ENCODE results near the gene YWHAB. TPM values are rescaled to one million over a fixed set of nuclear protein-coding genes. Genes with fewer than 3 reads are reported as not detected.

The YWHAB gene
- total RNA-seq, 1 experiment from 2014 or later, result 224 TPM

DNA sequence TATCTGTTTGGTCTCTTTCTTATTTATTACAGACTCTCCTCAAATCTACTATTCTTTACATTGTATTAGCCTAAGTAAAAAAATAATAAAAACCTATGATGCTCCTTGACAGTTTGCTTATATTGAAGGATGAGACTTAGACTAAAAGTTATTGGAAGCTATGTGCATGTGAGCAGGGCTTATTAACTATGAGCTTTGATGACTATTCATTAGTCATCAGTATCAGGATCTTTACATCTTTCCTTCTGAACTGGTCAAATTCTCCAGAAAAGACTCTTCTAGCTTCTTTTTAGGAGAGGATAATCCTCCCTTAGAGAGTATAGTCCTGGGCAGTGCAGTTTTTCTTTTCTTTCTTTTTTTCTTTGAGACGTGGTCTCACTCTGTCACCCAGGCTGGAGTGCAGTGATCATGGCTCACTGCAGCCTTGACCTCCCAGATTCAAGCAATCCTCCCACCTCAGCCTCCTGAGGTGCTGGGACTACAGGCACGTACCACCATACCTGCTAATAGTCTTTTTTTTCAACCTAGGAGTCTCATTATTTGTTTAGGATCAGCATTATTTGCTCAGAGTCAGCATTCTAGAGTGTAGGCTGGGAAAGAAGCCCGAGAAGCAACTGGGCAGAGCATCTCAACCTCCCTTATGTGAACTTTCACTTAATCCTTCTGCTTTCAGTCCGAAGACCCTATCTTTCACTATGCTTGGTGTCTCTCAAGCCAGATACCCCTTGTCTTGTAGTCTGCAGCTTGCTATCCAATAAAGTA, 37.1 kb upstream of the YWHAB start:
- no peaks in the 10 kb centered on the region for H3K36me3 ChIP-seq (ENCODE audit: insufficient read depth, low read length, poor library complexity, severe bottlenecking)
- TF ChIP-seq, protein P1, sequence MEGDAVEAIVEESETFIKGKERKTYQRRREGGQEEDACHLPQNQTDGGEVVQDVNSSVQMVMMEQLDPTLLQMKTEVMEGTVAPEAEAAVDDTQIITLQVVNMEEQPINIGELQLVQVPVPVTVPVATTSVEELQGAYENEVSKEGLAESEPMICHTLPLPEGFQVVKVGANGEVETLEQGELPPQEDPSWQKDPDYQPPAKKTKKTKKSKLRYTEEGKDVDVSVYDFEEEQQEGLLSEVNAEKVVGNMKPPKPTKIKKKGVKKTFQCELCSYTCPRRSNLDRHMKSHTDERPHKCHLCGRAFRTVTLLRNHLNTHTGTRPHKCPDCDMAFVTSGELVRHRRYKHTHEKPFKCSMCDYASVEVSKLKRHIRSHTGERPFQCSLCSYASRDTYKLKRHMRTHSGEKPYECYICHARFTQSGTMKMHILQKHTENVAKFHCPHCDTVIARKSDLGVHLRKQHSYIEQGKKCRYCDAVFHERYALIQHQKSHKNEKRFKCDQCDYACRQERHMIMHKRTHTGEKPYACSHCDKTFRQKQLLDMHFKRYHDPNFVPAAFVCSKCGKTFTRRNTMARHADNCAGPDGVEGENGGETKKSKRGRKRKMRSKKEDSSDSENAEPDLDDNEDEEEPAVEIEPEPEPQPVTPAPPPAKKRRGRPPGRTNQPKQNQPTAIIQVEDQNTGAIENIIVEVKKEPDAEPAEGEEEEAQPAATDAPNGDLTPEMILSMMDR (conservative IDR thresholded peaks at IDR 0.05; ENCODE audit: low read depth, low read length), result no peak
- no peak for TF ChIP-seq EZH2 (IDR thresholded peaks at IDR 0.05; ENCODE audit: borderline replicate concordance, low read depth, low read length, poor library complexity, severe bottlenecking)
- intact Hi-C loops (cut with micrococcal nuclease; ENCODE audit: unreplicated experiment), result no loop called here
- H3K9me3 ChIP-seq (ENCODE audit: low read depth, low read length, poor library complexity, severe bottlenecking), result no peaks in the 10 kb centered on the region
- no peak for DNase-seq (ENCODE audit: low spot score)
- CTCF ChIA-PET, result no interaction called here
- no peaks in the 10 kb centered on the region for H3K4me1 ChIP-seq (ENCODE audit: insufficient read depth, low read length, poor library complexity, severe bottlenecking)
- BruUV-seq (replicated peaks), result no TSS peak
- peaks cover 2% of the 10 kb centered on the region for H3K27me3 ChIP-seq (replicated peaks; ENCODE audit: insufficient read depth, low read depth, low read length, poor library complexity)
- no peak overlapping the region for H3K4me3 ChIP-seq (ENCODE audit: low read depth, low read length, poor library complexity, severe bottlenecking)
- POLR2A ChIA-PET (ENCODE audit: low non-redundant PET), result no interaction called here
- H3K27ac ChIP-seq (ENCODE audit: low read depth, low read length, poor library complexity, severe bottlenecking), result no peak overlapping the region

- intact Hi-C loops (cut with micrococcal nuclease; ENCODE audit: unreplicated experiment), result no loop called here
- ChIA-PET POLR2A (ENCODE audit: low non-redundant PET) (no interaction called here), CTCF (no interaction called here)
- TF ChIP-seq, protein P1 (conservative IDR thresholded peaks at IDR 0.05; ENCODE audit: low read depth, low read length), result 0 out of 2 replicates have a peak, but pooled peaks have one; percentile 18
- TF ChIP-seq EZH2 (IDR thresholded peaks at IDR 0.05; ENCODE audit: borderline replicate concordance, low read depth, low read length, poor library complexity, severe bottlenecking), result no peak
- BruUV-seq (replicated peaks), result no TSS peak
- no peak for DNase-seq (ENCODE audit: low spot score)
- Histone ChIP-seq H3K27ac (ENCODE audit: low read depth, low read length, poor library complexity, severe bottlenecking) (no peak overlapping the region), H3K4me3 (ENCODE audit: low read depth, low read length, poor library complexity, severe bottlenecking) (no peak overlapping the region), H3K4me1 (ENCODE audit: insufficient read depth, low read length, poor library complexity, severe bottlenecking) (no peaks in the 10 kb centered on the region), H3K36me3 (ENCODE audit: insufficient read depth, low read length, poor library complexity, severe bottlenecking) (no peaks in the 10 kb centered on the region), H3K27me3 (replicated peaks; ENCODE audit: insufficient read depth, low read depth, low read length, poor library complexity) (no peaks in the 10 kb centered on the region), H3K9me3 (ENCODE audit: low read depth, low read length, poor library complexity, severe bottlenecking) (no peaks in the 10 kb centered on the region)
Observed at GRCh38 chr20:44849703-44850102, 35.8 kb upstream of the YWHAB start.

GRCh38 chr20:44850272-44850671, 35.2 kb upstream of the YWHAB start:
- ChIA-PET CTCF (no interaction called here), POLR2A (ENCODE audit: low non-redundant PET) (no interaction called here)
- intact Hi-C loops (cut with micrococcal nuclease; ENCODE audit: unreplicated experiment), result no loop called here
- no peak for DNase-seq (ENCODE audit: low spot score)
- H3K9me3 ChIP-seq (ENCODE audit: low read depth, low read length, poor library complexity, severe bottlenecking), result no peaks in the 10 kb centered on the region
- no peak overlapping the region for H3K4me3 ChIP-seq (ENCODE audit: low read depth, low read length, poor library complexity, severe bottlenecking)
- no peaks in the 10 kb centered on the region for H3K27me3 ChIP-seq (replicated peaks; ENCODE audit: insufficient read depth, low read depth, low read length, poor library complexity)
- no peaks in the 10 kb centered on the region for H3K4me1 ChIP-seq (ENCODE audit: insufficient read depth, low read length, poor library complexity, severe bottlenecking)
- H3K36me3 ChIP-seq (ENCODE audit: insufficient read depth, low read length, poor library complexity, severe bottlenecking), result no peaks in the 10 kb centered on the region
- TF ChIP-seq, protein P1 (conservative IDR thresholded peaks at IDR 0.05; ENCODE audit: low read depth, low read length), result no peak
- TF ChIP-seq EZH2 (IDR thresholded peaks at IDR 0.05; ENCODE audit: borderline replicate concordance, low read depth, low read length, poor library complexity, severe bottlenecking), result no peak
- H3K27ac ChIP-seq (ENCODE audit: low read depth, low read length, poor library complexity, severe bottlenecking), result no peak overlapping the region
- BruUV-seq (replicated peaks), result no TSS peak
